ENCODE data around the gene IRF4. TPM values are rescaled to one million over a fixed set of nuclear protein-coding genes. Genes with fewer than 3 reads are reported as not detected.

Gene IRF4
- total RNA-seq, 2 experiments from 2014 or later: 16.9 to 20.8 TPM

DNA sequence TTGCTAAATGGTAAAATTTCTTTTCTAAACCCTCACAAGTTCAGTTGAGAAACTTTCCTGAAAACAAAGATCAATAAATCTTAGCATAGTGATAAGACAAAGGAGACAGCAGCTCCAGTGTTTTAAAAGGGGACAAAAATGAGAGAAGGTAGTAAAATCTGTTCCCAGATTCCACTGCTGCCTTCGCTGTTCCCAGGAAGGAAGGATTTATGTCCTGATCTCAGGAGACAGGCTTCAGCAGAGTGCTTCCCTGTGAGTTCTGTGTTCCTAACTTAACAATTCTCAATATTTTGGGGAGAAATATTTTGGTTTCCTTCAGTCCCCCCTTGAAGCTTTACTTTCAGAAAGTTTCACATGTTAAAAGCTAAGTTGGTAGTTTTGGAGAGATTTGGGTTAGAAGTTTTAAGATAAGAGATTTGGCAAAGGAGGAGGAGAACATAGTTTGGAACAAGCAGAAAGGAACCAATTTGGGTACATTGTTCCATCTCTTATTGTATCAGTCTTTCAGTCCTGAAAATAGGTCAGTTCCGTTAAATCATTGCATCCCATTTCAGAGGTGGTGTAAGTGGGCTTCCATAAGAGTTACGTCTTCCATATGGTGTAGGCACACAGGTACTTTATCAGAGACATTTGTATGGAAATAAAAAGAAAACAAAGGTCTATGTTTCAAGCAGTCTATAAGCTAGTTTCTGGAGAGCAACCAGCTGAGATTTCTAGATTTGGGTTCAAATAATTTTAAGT lies 20.8 kb downstream of the IRF4 start:
- ChIA-PET CTCF (no interaction called here), POLR2A (no interaction called here)
- H3K27me3 Mint-ChIP-seq: no peaks in the 10 kb centered on the region
- peaks cover 16% of the 10 kb centered on the region for H3K36me3 ChIP-seq (ENCODE audit: insufficient read depth, low read length)
- no peak overlapping the region for H3K27ac ChIP-seq (ENCODE audit: low read depth in 1 of 2, low read length in 2 of 2)
- no peaks in the 10 kb centered on the region for H3K4me1 ChIP-seq (ENCODE audit: insufficient read depth, low read length)
- H3K9me3 ChIP-seq (ENCODE audit: control insufficient read depth in 1 of 2, insufficient read depth in 1 of 2, low read length in 2 of 2): peaks cover 0 to 17% of the 10 kb centered on the region in 2 experiments
- H3K9me3 Mint-ChIP-seq: peaks cover 4% of the 10 kb centered on the region
- TF ChIP-seq, protein P1, sequence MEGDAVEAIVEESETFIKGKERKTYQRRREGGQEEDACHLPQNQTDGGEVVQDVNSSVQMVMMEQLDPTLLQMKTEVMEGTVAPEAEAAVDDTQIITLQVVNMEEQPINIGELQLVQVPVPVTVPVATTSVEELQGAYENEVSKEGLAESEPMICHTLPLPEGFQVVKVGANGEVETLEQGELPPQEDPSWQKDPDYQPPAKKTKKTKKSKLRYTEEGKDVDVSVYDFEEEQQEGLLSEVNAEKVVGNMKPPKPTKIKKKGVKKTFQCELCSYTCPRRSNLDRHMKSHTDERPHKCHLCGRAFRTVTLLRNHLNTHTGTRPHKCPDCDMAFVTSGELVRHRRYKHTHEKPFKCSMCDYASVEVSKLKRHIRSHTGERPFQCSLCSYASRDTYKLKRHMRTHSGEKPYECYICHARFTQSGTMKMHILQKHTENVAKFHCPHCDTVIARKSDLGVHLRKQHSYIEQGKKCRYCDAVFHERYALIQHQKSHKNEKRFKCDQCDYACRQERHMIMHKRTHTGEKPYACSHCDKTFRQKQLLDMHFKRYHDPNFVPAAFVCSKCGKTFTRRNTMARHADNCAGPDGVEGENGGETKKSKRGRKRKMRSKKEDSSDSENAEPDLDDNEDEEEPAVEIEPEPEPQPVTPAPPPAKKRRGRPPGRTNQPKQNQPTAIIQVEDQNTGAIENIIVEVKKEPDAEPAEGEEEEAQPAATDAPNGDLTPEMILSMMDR (IDR thresholded peaks at IDR 0.05): no peak
- H3K27me3 ChIP-seq (ENCODE audit: control insufficient read depth in 1 of 2, insufficient read depth in 2 of 2, low read length in 2 of 2): no peaks in the 10 kb centered on the region
- H3K4me1 Mint-ChIP-seq (ENCODE audit: low read depth): no peaks in the 10 kb centered on the region
- intact Hi-C loops (cut with DNase I, micrococcal nuclease): no loop called here
- no peak for DNase-seq
- H3K4me3 ChIP-seq (ENCODE audit: low read length): no peak overlapping the region
- H3K27ac Mint-ChIP-seq: no peak overlapping the region
- peaks cover 40% of the 10 kb centered on the region for H3K36me3 Mint-ChIP-seq (ENCODE audit: low read depth)
- H3K4me3 Mint-ChIP-seq: no peak overlapping the region
- ATAC-seq (ENCODE audit: poor library complexity): no peak

DNA sequence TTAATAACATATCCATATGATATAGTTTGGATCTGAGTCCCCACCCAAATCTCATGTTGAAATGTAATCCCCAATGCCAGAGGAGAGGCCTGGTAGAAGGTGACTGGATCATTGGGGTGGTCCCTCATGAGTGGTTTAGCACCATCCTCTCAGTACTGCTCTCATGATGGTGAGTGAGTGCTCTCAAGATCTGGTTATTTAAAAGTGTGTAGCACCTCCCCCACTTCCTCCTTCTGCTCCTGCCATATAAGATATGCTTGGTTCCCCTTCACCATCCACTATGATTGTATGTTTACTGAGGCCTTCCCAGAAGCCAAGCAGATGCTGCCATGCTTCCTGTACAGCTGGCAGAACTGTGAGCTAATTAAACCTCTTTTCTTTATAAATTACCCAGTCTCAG lies 22.9 kb downstream of the IRF4 start:
- no peak for ATAC-seq (ENCODE audit: poor library complexity)
- H3K4me3 Mint-ChIP-seq: no peak overlapping the region
- peaks cover 4% of the 10 kb centered on the region for H3K9me3 Mint-ChIP-seq
- H3K27me3 Mint-ChIP-seq: no peaks in the 10 kb centered on the region
- intact Hi-C loops (cut with DNase I, micrococcal nuclease): no loop called here
- no peaks in the 10 kb centered on the region for H3K27me3 ChIP-seq (ENCODE audit: control insufficient read depth in 1 of 2, insufficient read depth in 2 of 2, low read length in 2 of 2)
- peaks cover 0 to 17% of the 10 kb centered on the region in 2 experiments for H3K9me3 ChIP-seq (ENCODE audit: control insufficient read depth in 1 of 2, insufficient read depth in 1 of 2, low read length in 2 of 2)
- no peaks in the 10 kb centered on the region for H3K4me1 ChIP-seq (ENCODE audit: insufficient read depth, low read length)
- peaks cover 26% of the 10 kb centered on the region for H3K36me3 Mint-ChIP-seq (ENCODE audit: low read depth)
- TF ChIP-seq, protein P1 (IDR thresholded peaks at IDR 0.05): no peak
- no peak for DNase-seq
- POLR2A ChIA-PET: no interaction called here
- H3K36me3 ChIP-seq (ENCODE audit: insufficient read depth, low read length): peaks cover 2% of the 10 kb centered on the region
- no peak overlapping the region for H3K4me3 ChIP-seq (ENCODE audit: low read length)
- H3K4me1 Mint-ChIP-seq (ENCODE audit: low read depth): no peaks in the 10 kb centered on the region
- CTCF ChIA-PET: interaction anchor here (1.3 kb wide), 1 partner anchor 21 kb away, joined by 3 read pairs; no protein-coding TSS in a partner anchor
- H3K27ac ChIP-seq (ENCODE audit: low read depth in 1 of 2, low read length in 2 of 2): no peak overlapping the region
- no peak overlapping the region for H3K27ac Mint-ChIP-seq

DNA sequence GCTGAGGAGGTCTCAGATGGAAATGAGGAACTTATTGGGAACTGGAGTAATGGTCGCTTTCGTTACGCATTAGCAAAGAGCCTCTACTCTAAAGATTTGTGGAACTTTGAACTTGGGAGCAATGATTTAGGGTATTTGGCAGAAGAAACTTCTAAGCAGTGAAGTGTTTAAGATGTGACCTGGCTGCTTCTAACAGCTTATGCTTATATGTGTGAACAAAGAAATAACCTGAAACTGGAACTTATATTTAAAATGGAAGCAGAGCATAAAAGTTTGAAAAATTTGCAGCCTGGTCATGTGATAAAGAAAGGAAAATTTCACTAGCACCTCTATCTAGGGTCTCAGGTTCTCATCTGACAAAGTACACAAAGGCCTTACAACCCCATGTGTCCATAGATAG lies 23.5 kb downstream of the IRF4 start:
- TF ChIP-seq, protein P1 (IDR thresholded peaks at IDR 0.05): no peak
- Histone ChIP-seq H3K27ac (ENCODE audit: low read depth in 1 of 2, low read length in 2 of 2) (no peak overlapping the region), H3K9me3 (ENCODE audit: control insufficient read depth in 1 of 2, insufficient read depth in 1 of 2, low read length in 2 of 2) (peaks cover 0 to 17% of the 10 kb centered on the region in 2 experiments), H3K4me1 (ENCODE audit: insufficient read depth, low read length) (no peaks in the 10 kb centered on the region), H3K27me3 (ENCODE audit: control insufficient read depth in 1 of 2, insufficient read depth in 2 of 2, low read length in 2 of 2) (no peaks in the 10 kb centered on the region), H3K4me3 (ENCODE audit: low read length) (no peak overlapping the region), H3K36me3 (ENCODE audit: insufficient read depth, low read length) (peaks cover 2% of the 10 kb centered on the region)
- H3K9me3 Mint-ChIP-seq: peaks cover 4% of the 10 kb centered on the region
- ChIA-PET CTCF (no interaction called here), POLR2A (no interaction called here)
- H3K27ac Mint-ChIP-seq: no peak overlapping the region
- H3K27me3 Mint-ChIP-seq: no peaks in the 10 kb centered on the region
- no peak overlapping the region for H3K4me3 Mint-ChIP-seq
- no peaks in the 10 kb centered on the region for H3K4me1 Mint-ChIP-seq (ENCODE audit: low read depth)
- intact Hi-C loops (cut with DNase I, micrococcal nuclease): no loop called here
- ATAC-seq (ENCODE audit: poor library complexity) (no peak), DNase-seq (no peak)
- H3K36me3 Mint-ChIP-seq (ENCODE audit: low read depth): peaks cover 21% of the 10 kb centered on the region
